Endothelial cell of umbilical vein (primary cell): ENCODE measurements around the gene NRG3. TPM values are rescaled to one million over a fixed set of nuclear protein-coding genes. Genes with fewer than 3 reads are reported as not detected.

Source experiments
- BruUV-seq: library from RNA; stranded (reverse); fragments of 400-500 nt; replicated peaks from 2 replicates; lab custom pipeline; 2021; lab: Mats Ljungman, UMichigan
- CTCF ChIA-PET: fragments of 300-600, 350-600 bp; sonication (Branson Sonifier 250); formaldehyde crosslinking; loops from one replicate; lab custom pipeline; 2021; ENCODE audit warnings: antibody characterized with exemption, inconsistent platforms; lab: Charles Lee
- POLR2A ChIA-PET: fragments of 300-600, 350-600 bp; sonication (Branson Sonifier 250); formaldehyde crosslinking; loops from one replicate; lab custom pipeline; 2021; ENCODE audit warnings: antibody characterized with exemption, inconsistent platforms; lab: Charles Lee
- DNase-seq: peaks from one replicate; pipeline ENCODE4 v3.0.0-alpha.2; 2011; ENCODE audit warnings: low read depth, low spot score
- FAIRE-seq: peaks from 2 replicates; lab custom pipeline; 2011; peaks lifted over from hg19 to GRCh38; lab: Jason Lieb, UNC
- H2AFZ ChIP-seq: 2 replicates; pipeline ENCODE4 v1.6.0; 2012; ENCODE audit warnings: low read depth, low read length, control low read depth, inconsistent platforms
- H3K27ac ChIP-seq: 2 replicates; pipeline ENCODE4 v1.5.1; 2011; ENCODE audit warnings: low read depth, mild to moderate bottlenecking, control low read depth, low read length, moderate library complexity; ENCODE audit not compliant: insufficient read depth
- H3K27me3 ChIP-seq, 2 experiments: 2 replicates each; pipeline versions ENCODE4 v1.6.0 to v1.6.1; 2011; ENCODE audit warnings: low read length in 2 of 2, mixed read lengths in 1 of 2; ENCODE audit not compliant: control insufficient read depth in 2 of 2, insufficient read depth in 2 of 2
- H3K36me3 ChIP-seq, 2 experiments: 2 replicates in 1 of 2; 3 replicates in 1 of 2; pipeline ENCODE4 v1.5.1; 2011; ENCODE audit warnings: low read length in 2 of 2, mild to moderate bottlenecking in 1 of 2, moderate library complexity in 1 of 2; ENCODE audit not compliant: control insufficient read depth in 2 of 2, insufficient read depth in 2 of 2; ENCODE audit errors: extremely low read depth in 1 of 2
- H3K4me1 ChIP-seq: 3 replicates; pipeline ENCODE4 v1.5.1; 2011; ENCODE audit warnings: mild to moderate bottlenecking, low read length; ENCODE audit not compliant: control insufficient read depth, insufficient read depth; ENCODE audit errors: extremely low read depth
- H3K4me2 ChIP-seq: 2 replicates; pipeline ENCODE4 v1.6.1; 2011; ENCODE audit warnings: low read length, control low read depth, mixed read lengths; ENCODE audit not compliant: insufficient read depth
- H3K4me3 ChIP-seq, 3 experiments: fragments of 200-600 bp in 1 of 3; sonication (generic), shearing (Covaris generic) in 1 of 3; replicated peaks in 1 of 3; 2 replicates each; pipeline ENCODE4 v1.5.1; 2011 to 2016; ENCODE audit warnings: control low read depth in 3 of 3, low read length in 3 of 3, mild to moderate bottlenecking in 2 of 3, inconsistent platforms in 1 of 3, low read depth in 1 of 3, moderate library complexity in 1 of 3; ENCODE audit not compliant: insufficient read depth in 1 of 3
- H3K79me2 ChIP-seq: 2 replicates; pipeline ENCODE4 v1.6.0; 2012; ENCODE audit warnings: low read length, inconsistent platforms; ENCODE audit not compliant: control insufficient read depth, insufficient read depth
- H3K9ac ChIP-seq: replicated peaks from 2 replicates; pipeline ENCODE3; 2011; ENCODE audit warnings: low read length, control low read depth; ENCODE audit not compliant: insufficient read depth; ENCODE audit errors: extremely low read depth
- H3K9me1 ChIP-seq: replicated peaks from 3 replicates; pipeline ENCODE4 v1.6.0; 2011; ENCODE audit warnings: mild to moderate bottlenecking, low read length; ENCODE audit not compliant: control insufficient read depth, insufficient read depth; ENCODE audit errors: extremely low read depth
- H3K9me3 ChIP-seq: replicated peaks from 2 replicates; pipeline ENCODE4 v1.5.1; 2012; ENCODE audit warnings: low read length, inconsistent platforms; ENCODE audit not compliant: control insufficient read depth, insufficient read depth
- H4K20me1 ChIP-seq: replicated peaks from 2 replicates; pipeline ENCODE3; 2011; ENCODE audit warnings: mild to moderate bottlenecking, low read length; ENCODE audit not compliant: control insufficient read depth, insufficient read depth; ENCODE audit errors: extremely low read depth
- EZH2 ChIP-seq: IDR thresholded peaks from 2 replicates; pipeline ENCODE4 v1.6.1; 2012; ENCODE audit warnings: borderline replicate concordance, low read depth, mild to moderate bottlenecking, moderate library complexity, low read length, inconsistent platforms; ENCODE audit not compliant: severe bottlenecking
- JUN ChIP-seq: IDR thresholded peaks from 2 replicates; pipeline ENCODE4 v1.6.1; 2011; ENCODE audit warnings: borderline replicate concordance, low read depth; ENCODE audit not compliant: insufficient read length, insufficient read depth
- MYC ChIP-seq: IDR thresholded peaks from one replicate; pipeline ENCODE4 v1.6.1; 2011; ENCODE audit warnings: mild to moderate bottlenecking, low read depth, low read length
- dilution Hi-C: fragments of 300-500 bp; cut with MboI; formaldehyde crosslinking; loops from one replicate; pipeline ENCODE4 v1.15.0; 2019; ENCODE audit warnings: low sequenced_read_pairs; ENCODE audit not compliant: extremely low pct_ligation_motif_present
- intact Hi-C: fragments of 100-400 bp; cut with micrococcal nuclease; formaldehyde crosslinking; loops from one replicate; pipeline ENCODE4 v1.10.0; 2022
- polyA plus RNA-seq, 4 experiments: library from polyadenylated mRNA; depleted of rRNA in 3 of 4; stranded (reverse) in 3 of 4; unstranded in 1 of 4; fragments of >200 nt; gene quantifications; 2 replicates each; pipeline versions ENCODE4 v1.2.1 to v1.2.3, GENCODE V29; 2011 to 2012; ENCODE audit warnings: missing spikeins in 1 of 4
- total RNA-seq: library from RNA; stranded (reverse); gene quantifications from 2 replicates; pipeline ENCODE4 v1.2.3, GENCODE V29; 2021

Gene NRG3
- total and polyA plus RNA-seq, 2 donors (not counting 3 experiments of a cell fraction or from before 2014, with no cell fraction given), result 1.9 to 3.9 TPM

DNA sequence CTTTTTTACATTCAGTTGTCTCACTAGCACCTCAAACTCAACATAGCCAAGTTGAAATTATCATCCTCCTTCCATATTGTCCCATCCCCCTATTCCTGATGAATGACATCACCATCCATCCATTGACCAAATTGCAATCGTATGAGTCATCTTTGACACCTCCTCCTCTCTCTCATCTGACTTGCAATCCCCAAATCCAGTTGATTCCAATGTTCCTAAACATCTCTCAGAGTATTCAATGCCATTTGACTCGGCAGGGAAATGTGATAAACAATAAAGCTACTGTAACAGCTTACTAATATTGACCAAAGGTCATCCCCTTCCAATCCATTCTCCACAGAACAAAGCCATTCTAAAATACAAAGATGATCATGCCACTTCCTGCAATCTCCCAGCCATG, 1047.8 kb downstream of the NRG3 start:
- DNase-seq (no peak), FAIRE-seq (no peak)
- Histone ChIP-seq H3K9me1 (no peaks in the 10 kb centered on the region), H3K4me3 (no peak overlapping the region), H3K36me3 (no peaks in the 10 kb centered on the region), H3K9ac (no peak overlapping the region), H3K9me3 (no peaks in the 10 kb centered on the region), H3K4me2 (no peak overlapping the region), H2AFZ (no peak overlapping the region), H3K4me1 (no peaks in the 10 kb centered on the region), H3K79me2 (no peaks in the 10 kb centered on the region), H4K20me1 (no peaks in the 10 kb centered on the region), H3K27ac (no peak overlapping the region), H3K27me3 (no peaks in the 10 kb centered on the region)
- ChIA-PET POLR2A (no interaction called here), CTCF (no interaction called here)
- dilution Hi-C loops (no loop called here), intact Hi-C loops (no loop called here)
- peak; percentile 72 for TF ChIP-seq JUN
- TF ChIP-seq MYC, result no peak
- no TSS peak for BruUV-seq

DNA sequence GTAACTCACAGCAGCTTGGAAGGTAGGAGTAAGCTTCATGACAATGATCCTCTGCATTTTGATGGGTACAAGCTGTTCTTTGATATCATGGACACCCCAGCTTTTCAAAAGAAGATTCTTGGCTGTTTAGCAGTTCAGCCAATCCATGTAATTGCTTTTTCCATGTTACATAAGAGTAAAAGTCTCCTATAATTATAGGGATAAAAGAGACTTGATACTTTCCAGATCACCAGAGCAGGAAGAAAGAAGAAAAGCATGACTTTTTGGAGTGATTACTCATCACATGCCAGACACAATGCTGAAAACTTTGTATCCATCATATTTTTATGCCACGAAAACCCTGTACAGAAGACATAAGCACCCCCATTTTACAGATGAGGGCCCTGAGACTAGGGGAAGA, 1049.7 kb downstream of the NRG3 start:
- H3K9me3 ChIP-seq, result no peaks in the 10 kb centered on the region
- ChIA-PET POLR2A (no interaction called here), CTCF (no interaction called here)
- H3K9ac ChIP-seq, result no peak overlapping the region
- H3K27me3 ChIP-seq, result no peaks in the 10 kb centered on the region
- H3K9me1 ChIP-seq, result no peaks in the 10 kb centered on the region
- no TSS peak for BruUV-seq
- dilution Hi-C loops, result no loop called here
- no peaks in the 10 kb centered on the region for H3K79me2 ChIP-seq
- DNase-seq (no peak), FAIRE-seq (no peak)
- intact Hi-C loops, result no loop called here
- no peak overlapping the region for H3K4me2 ChIP-seq
- H3K36me3 ChIP-seq, result no peaks in the 10 kb centered on the region
- no peak overlapping the region for H3K4me3 ChIP-seq
- H3K27ac ChIP-seq, result no peak overlapping the region
- H4K20me1 ChIP-seq, result no peaks in the 10 kb centered on the region
- H2AFZ ChIP-seq, result no peak overlapping the region
- TF ChIP-seq MYC, result no peak
- no peak for TF ChIP-seq EZH2
- no peaks in the 10 kb centered on the region for H3K4me1 ChIP-seq
